WTC11 (cell line): Measurements from ENCODE around the gene ZNF487. TPM values are rescaled to one million over a fixed set of nuclear protein-coding genes. Genes with fewer than 3 reads are reported as not detected.
A peak's percentile ranks its signal among the peaks of the same experiment; 100 is the strongest.

Source experiments
- ATAC-seq: fragments of 200-7000 bp; cut with Tn5 transposase; 2 replicates; pipeline ENCODE4 v1.10.0; 2021; ENCODE audit warnings: mild to moderate bottlenecking, moderate library complexity
- CTCF ChIA-PET: fragments of 300-600 bp; sonication (Branson Sonifier 250); formaldehyde crosslinking; loops from one replicate; lab custom pipeline; 2021; ENCODE audit warnings: antibody characterized with exemption; lab: Charles Lee
- POLR2A ChIA-PET: fragments of 350-600 bp; sonication (Branson Sonifier 250); formaldehyde crosslinking; loops from one replicate; lab custom pipeline; 2021; ENCODE audit warnings: antibody characterized with exemption; lab: Charles Lee
- DNase-seq: peaks from one replicate; pipeline ENCODE4 v3.0.0; 2021; ENCODE audit warnings: low spot score
- H3K27ac Mint-ChIP-seq: 2 replicates; pipeline ENCODE4 v1.8.0; 2021; ENCODE audit warnings: mixed read lengths
- H3K27me3 Mint-ChIP-seq: 2 replicates; pipeline ENCODE4 v1.8.0; 2021; ENCODE audit warnings: low read depth, mild to moderate bottlenecking, moderate library complexity, mixed read lengths
- H3K36me3 Mint-ChIP-seq: 2 replicates; pipeline ENCODE4 v1.8.0; 2021; ENCODE audit warnings: mixed read lengths
- H3K4me1 Mint-ChIP-seq: 2 replicates; pipeline ENCODE4 v1.8.0; 2022; ENCODE audit warnings: mixed read lengths
- H3K4me3 Mint-ChIP-seq: 2 replicates; pipeline ENCODE4 v1.8.0; 2021; ENCODE audit warnings: mild to moderate bottlenecking, moderate library complexity, mixed read lengths
- H3K9me3 Mint-ChIP-seq: 2 replicates; pipeline ENCODE4 v1.8.0; 2021; ENCODE audit warnings: mixed read lengths
- ATF1 ChIP-seq: sonication (generic); formaldehyde crosslinking; IDR thresholded peaks from 2 replicates; pipeline ENCODE4 v1.8.1; 2023; ENCODE audit warnings: mild to moderate bottlenecking, moderate library complexity, missing genetic modification reagents
- JAZF1 ChIP-seq: fragments of 250-450 bp; sonication (Bioruptor Pico); IDR thresholded peaks from 2 replicates; pipeline ENCODE4 v1.9.0; 2021; ENCODE audit warnings: moderate library complexity, mild to moderate bottlenecking, inconsistent platforms
- MXD4 ChIP-seq: fragments of 250-450 bp; sonication (Bioruptor Pico); IDR thresholded peaks from 2 replicates; pipeline ENCODE4 v1.8.0; 2021; ENCODE audit warnings: mild to moderate bottlenecking, moderate library complexity, borderline replicate concordance
- ZNF317 ChIP-seq: sonication (generic); formaldehyde crosslinking; IDR thresholded peaks from 2 replicates; pipeline ENCODE4 v1.8.1; 2023; ENCODE audit warnings: low read depth, mild to moderate bottlenecking, moderate library complexity, missing genetic modification reagents, borderline replicate concordance
- total RNA-seq: library from RNA; stranded (reverse); gene quantifications from 3 replicates; pipeline ENCODE4 v1.2.3, GENCODE V29; 2021
- TF ChIP-seq, protein P1 (sequence below): sonication (generic); formaldehyde crosslinking; IDR thresholded peaks from 2 replicates; pipeline ENCODE4 v1.8.0; 2022; ENCODE audit warnings: missing genetic modification reagents
- TF ChIP-seq, protein P2 (sequence below): fragments of 250-450 bp; sonication (Bioruptor Pico); IDR thresholded peaks from 2 replicates; pipeline ENCODE4 v1.9.0; 2021; ENCODE audit warnings: mild to moderate bottlenecking, borderline replicate concordance
- TF ChIP-seq, protein P3 (sequence below): sonication (generic); formaldehyde crosslinking; IDR thresholded peaks from 2 replicates; pipeline ENCODE4 v1.8.1; 2022; ENCODE audit warnings: low read depth, missing genetic modification reagents, borderline replicate concordance
- TF ChIP-seq, protein P4 (sequence below): fragments of 250-450 bp; sonication (Bioruptor Pico); IDR thresholded peaks from 2 replicates; pipeline ENCODE4 v1.9.0; 2021; ENCODE audit warnings: mild to moderate bottlenecking
- TF ChIP-seq, protein P5 (sequence below): fragments of 250-450 bp; sonication (Bioruptor Pico); conservative IDR thresholded peaks from 2 replicates; pipeline ENCODE4 v1.9.0; 2021; ENCODE audit warnings: mild to moderate bottlenecking
- TF ChIP-seq, protein P6 (sequence below): sonication (generic); formaldehyde crosslinking; IDR thresholded peaks from 2 replicates; pipeline ENCODE4 v1.8.1; 2023; ENCODE audit warnings: mild to moderate bottlenecking, missing genetic modification reagents

ZNF487 gene
- total RNA-seq, 1 experiment from 2014 or later = 2.3 TPM

DNA sequence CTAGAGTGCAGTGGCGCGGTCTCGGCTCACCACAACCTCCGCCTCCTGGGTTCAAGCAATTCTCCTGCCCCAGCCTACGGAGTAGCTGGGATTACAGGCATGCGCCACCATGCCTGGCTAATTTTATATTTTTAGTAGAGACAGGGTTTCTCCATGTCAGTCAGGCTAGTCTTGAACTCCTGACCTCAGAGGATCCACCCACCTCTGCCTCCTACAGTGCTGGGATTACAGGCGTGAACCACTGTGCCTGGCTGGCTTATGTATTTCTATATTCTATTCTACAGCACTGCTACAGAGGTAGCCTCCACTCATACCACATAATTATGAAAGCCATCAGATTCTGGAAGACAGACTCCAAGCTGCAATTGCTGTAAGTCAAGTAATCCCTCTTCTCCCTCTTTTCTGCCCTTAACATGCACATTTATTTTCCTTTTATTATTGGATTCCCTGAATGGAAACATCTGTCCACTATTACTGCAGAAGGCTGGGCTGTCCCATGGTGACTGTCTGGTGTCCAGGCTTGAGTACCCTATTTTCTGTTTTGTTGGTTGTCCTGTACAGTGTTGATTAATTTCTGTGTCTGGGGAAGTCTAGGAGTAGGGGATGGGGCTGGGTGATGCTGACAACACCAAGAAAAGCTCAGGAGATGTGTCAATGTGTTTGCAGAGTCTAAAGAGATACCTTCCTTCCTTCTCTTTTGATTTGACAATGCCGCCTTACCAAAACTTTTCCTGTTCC, 5.8 kb upstream of the ZNF487 start (continued):
- TF ChIP-seq, protein P1, sequence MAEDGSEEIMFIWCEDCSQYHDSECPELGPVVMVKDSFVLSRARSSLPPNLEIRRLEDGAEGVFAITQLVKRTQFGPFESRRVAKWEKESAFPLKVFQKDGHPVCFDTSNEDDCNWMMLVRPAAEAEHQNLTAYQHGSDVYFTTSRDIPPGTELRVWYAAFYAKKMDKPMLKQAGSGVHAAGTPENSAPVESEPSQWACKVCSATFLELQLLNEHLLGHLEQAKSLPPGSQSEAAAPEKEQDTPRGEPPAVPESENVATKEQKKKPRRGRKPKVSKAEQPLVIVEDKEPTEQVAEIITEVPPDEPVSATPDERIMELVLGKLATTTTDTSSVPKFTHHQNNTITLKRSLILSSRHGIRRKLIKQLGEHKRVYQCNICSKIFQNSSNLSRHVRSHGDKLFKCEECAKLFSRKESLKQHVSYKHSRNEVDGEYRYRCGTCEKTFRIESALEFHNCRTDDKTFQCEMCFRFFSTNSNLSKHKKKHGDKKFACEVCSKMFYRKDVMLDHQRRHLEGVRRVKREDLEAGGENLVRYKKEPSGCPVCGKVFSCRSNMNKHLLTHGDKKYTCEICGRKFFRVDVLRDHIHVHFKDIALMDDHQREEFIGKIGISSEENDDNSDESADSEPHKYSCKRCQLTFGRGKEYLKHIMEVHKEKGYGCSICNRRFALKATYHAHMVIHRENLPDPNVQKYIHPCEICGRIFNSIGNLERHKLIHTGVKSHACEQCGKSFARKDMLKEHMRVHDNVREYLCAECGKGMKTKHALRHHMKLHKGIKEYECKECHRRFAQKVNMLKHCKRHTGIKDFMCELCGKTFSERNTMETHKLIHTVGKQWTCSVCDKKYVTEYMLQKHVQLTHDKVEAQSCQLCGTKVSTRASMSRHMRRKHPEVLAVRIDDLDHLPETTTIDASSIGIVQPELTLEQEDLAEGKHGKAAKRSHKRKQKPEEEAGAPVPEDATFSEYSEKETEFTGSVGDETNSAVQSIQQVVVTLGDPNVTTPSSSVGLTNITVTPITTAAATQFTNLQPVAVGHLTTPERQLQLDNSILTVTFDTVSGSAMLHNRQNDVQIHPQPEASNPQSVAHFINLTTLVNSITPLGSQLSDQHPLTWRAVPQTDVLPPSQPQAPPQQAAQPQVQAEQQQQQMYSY (CRISPR knock-in tag) = no peak
- TF ChIP-seq, protein P2, sequence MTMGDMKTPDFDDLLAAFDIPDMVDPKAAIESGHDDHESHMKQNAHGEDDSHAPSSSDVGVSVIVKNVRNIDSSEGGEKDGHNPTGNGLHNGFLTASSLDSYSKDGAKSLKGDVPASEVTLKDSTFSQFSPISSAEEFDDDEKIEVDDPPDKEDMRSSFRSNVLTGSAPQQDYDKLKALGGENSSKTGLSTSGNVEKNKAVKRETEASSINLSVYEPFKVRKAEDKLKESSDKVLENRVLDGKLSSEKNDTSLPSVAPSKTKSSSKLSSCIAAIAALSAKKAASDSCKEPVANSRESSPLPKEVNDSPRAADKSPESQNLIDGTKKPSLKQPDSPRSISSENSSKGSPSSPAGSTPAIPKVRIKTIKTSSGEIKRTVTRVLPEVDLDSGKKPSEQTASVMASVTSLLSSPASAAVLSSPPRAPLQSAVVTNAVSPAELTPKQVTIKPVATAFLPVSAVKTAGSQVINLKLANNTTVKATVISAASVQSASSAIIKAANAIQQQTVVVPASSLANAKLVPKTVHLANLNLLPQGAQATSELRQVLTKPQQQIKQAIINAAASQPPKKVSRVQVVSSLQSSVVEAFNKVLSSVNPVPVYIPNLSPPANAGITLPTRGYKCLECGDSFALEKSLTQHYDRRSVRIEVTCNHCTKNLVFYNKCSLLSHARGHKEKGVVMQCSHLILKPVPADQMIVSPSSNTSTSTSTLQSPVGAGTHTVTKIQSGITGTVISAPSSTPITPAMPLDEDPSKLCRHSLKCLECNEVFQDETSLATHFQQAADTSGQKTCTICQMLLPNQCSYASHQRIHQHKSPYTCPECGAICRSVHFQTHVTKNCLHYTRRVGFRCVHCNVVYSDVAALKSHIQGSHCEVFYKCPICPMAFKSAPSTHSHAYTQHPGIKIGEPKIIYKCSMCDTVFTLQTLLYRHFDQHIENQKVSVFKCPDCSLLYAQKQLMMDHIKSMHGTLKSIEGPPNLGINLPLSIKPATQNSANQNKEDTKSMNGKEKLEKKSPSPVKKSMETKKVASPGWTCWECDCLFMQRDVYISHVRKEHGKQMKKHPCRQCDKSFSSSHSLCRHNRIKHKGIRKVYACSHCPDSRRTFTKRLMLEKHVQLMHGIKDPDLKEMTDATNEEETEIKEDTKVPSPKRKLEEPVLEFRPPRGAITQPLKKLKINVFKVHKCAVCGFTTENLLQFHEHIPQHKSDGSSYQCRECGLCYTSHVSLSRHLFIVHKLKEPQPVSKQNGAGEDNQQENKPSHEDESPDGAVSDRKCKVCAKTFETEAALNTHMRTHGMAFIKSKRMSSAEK = no peak
- TF ChIP-seq, protein P3, sequence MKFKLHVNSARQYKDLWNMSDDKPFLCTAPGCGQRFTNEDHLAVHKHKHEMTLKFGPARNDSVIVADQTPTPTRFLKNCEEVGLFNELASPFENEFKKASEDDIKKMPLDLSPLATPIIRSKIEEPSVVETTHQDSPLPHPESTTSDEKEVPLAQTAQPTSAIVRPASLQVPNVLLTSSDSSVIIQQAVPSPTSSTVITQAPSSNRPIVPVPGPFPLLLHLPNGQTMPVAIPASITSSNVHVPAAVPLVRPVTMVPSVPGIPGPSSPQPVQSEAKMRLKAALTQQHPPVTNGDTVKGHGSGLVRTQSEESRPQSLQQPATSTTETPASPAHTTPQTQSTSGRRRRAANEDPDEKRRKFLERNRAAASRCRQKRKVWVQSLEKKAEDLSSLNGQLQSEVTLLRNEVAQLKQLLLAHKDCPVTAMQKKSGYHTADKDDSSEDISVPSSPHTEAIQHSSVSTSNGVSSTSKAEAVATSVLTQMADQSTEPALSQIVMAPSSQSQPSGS = no peak
- TF ChIP-seq, protein P4, sequence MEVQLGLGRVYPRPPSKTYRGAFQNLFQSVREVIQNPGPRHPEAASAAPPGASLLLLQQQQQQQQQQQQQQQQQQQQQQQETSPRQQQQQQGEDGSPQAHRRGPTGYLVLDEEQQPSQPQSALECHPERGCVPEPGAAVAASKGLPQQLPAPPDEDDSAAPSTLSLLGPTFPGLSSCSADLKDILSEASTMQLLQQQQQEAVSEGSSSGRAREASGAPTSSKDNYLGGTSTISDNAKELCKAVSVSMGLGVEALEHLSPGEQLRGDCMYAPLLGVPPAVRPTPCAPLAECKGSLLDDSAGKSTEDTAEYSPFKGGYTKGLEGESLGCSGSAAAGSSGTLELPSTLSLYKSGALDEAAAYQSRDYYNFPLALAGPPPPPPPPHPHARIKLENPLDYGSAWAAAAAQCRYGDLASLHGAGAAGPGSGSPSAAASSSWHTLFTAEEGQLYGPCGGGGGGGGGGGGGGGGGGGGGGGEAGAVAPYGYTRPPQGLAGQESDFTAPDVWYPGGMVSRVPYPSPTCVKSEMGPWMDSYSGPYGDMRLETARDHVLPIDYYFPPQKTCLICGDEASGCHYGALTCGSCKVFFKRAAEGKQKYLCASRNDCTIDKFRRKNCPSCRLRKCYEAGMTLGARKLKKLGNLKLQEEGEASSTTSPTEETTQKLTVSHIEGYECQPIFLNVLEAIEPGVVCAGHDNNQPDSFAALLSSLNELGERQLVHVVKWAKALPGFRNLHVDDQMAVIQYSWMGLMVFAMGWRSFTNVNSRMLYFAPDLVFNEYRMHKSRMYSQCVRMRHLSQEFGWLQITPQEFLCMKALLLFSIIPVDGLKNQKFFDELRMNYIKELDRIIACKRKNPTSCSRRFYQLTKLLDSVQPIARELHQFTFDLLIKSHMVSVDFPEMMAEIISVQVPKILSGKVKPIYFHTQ (CRISPR knock-in tag) = no peak
- no peak for TF ChIP-seq MXD4
- TF ChIP-seq, protein P5, sequence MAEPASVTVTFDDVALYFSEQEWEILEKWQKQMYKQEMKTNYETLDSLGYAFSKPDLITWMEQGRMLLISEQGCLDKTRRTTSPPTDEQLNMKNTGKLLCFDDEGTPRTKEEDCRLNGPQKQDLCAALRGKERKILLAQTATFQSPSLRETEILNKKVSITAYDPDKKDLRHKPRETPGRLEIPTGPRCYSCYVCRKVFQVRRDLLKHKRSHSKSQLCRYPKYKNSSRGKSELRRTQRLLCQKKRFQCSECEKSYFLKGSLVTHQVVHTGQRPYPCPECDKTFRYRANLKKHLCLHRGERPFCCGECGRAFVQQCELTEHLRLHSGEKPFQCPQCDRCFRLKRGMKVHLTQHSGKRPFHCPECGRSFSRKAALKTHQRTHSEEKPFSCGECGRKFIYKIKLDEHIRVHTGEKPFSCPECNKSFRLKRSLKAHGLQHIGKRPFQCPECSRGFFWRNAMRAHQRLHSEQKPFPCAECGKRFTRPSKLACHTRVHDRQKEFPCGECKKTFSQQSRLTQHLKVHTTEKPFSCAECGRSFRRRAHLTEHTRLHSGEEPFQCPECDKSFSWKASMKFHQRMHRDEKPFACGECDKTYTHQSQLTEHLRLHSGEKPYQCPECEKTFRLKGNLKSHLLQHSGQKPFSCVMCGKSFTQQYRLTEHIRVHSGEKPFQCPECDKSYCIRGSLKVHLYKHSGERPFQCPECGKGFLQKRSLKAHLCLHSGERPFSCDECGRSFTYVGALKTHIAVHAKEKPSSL (CRISPR knock-in tag) = no peak

DNA sequence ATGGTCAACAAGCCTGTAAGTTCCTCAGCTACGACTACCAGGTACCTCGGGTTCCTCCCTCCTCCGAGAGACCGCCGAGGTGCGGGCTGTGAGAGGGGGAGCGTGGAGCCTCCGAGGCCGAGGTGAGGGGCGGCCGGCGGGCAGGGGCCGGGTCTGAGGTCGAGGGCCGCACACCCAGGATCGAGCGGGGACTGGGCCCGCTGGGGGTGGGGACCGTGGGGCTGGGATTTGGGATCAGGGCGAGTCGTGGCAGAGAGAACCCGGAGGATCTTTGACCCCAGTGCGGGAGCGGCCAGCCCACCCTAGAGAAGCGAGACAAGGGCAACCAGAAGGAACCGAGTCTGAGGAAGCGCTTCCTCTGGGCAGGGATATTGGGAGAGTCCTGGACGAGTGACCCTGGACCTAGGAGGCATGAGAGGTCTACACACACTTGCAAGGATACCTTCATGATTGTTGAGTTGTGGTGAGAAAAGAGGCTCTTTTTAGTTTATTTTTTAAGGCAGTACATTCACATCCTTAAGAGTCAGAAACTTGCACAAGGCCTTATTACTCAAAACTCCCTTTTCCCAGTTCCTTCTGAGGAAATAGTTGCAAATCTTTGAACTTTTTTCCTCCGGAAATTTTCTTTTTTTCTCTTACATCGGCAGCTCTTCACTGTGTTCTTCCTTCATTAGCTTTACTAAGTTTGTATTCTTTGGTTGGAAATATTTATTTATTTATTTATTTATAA, 395 bp downstream of the ZNF487 start:
- ChIA-PET CTCF (interaction anchor here (0.8 to 1.1 kb wide), 4 partner anchors 15 to 235 kb away, joined by 3 to 4 read pairs (median 4); no protein-coding TSS in a partner anchor), POLR2A (interaction anchor here (0.6 to 1.6 kb wide), 5 partner anchors 17 to 82 kb away, joined by 3 to 11 read pairs (median 5); partner anchors contain the start of gene HNRNPF)
- Mint-ChIP-seq H3K27me3 (no peaks in the 10 kb centered on the region), H3K27ac (no peak overlapping the region), H3K36me3 (no peaks in the 10 kb centered on the region; the same call in 1 of the 2 replicates), H3K4me1 (peaks cover 7% of the 10 kb centered on the region), H3K4me3 (peak overlapping the region; percentile 92), H3K9me3 (no peaks in the 10 kb centered on the region)
- TF ChIP-seq JAZF1 (CRISPR knock-in tag) (no peak), ZNF317 (CRISPR knock-in tag) (no peak), ATF1 (CRISPR knock-in tag) (no peak)
- TF ChIP-seq, protein P6, sequence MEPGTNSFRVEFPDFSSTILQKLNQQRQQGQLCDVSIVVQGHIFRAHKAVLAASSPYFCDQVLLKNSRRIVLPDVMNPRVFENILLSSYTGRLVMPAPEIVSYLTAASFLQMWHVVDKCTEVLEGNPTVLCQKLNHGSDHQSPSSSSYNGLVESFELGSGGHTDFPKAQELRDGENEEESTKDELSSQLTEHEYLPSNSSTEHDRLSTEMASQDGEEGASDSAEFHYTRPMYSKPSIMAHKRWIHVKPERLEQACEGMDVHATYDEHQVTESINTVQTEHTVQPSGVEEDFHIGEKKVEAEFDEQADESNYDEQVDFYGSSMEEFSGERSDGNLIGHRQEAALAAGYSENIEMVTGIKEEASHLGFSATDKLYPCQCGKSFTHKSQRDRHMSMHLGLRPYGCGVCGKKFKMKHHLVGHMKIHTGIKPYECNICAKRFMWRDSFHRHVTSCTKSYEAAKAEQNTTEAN (CRISPR knock-in tag) = no peak
- ATAC-seq (peak; percentile 87), DNase-seq (no peak)
